ENCODE measurements around the gene PCGF2. TPM values are rescaled to one million over a fixed set of nuclear protein-coding genes. Genes with fewer than 3 reads are reported as not detected.
A peak's percentile ranks its signal among the peaks of the same experiment; 100 is the strongest.

The PCGF2 gene
- total and polyA plus RNA-seq, 9 of the 15 experiments (the other 6 are each of a cell fraction or from before 2014, with no cell fraction given), result 1.3 to 33.4 (median 7.0) TPM

DNA sequence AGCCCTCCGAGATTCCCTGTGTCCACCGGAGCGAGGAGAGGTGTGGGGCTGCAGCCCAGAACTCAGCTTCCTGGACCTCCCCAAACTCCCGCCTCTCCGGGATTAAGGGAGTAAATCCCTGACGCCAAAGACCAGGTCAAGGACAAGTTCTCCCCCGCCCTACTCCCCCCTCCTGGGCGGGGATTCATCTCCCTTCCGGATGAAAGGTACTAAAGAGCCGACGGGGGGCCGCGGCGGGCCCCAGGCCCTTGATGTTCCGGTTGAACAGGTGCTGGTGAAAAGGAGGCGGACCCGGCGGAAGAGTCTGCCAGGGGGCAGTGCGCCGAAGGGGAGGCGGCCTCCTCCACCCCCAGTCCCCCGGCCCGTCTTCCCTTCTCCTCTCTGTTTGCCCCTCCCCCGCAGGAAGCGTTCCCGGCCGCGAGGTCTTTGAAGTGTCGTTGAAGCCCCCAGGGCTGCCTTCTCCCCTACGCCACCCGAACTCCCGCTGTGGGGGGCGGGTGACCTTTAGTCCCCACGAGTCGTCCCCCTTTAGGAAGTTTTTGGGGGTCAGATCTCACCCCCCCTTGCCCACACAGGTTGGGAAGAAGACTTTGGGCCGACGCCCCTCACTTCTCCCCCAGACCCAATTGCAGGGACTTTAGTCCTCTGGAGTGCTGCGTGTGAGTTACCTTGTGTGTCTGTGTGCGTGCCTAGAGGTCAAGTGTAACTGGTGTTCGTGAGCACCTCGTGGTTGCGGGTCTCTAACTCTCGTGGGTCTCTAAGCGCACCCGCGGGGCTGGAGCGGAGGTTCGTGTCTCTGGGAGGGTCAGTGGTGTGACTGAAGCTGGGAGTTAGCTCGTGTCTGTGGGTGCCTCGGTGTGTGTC lies 44.2 kb downstream of the PCGF2 start (continued):
- peak; percentile 30 for TF ChIP-seq HNRNPLL (IDR thresholded peaks at IDR 0.05; ENCODE audit: low read depth, low read length, poor library complexity, severe bottlenecking)
- no peak for TF ChIP-seq ZNF561 (CRISPR knock-in tag; conservative IDR thresholded peaks at IDR 0.05)
- TF ChIP-seq PRMT5 (CRISPR knock-in tag; IDR thresholded peaks at IDR 0.05), result no peak
- peak; percentile 48 for TF ChIP-seq NEUROD1 (IDR thresholded peaks at IDR 0.05; ENCODE audit: borderline replicate concordance, low read depth, low read length, partially characterized antibody)
- TF ChIP-seq HDAC1 (IDR thresholded peaks at IDR 0.05), result peak; percentile 37 to 40; a peak in 2 of 4 replicates
- TF ChIP-seq SRSF3 (IDR thresholded peaks at IDR 0.05; ENCODE audit: insufficient read depth, low read length), result 0 out of 2 replicates have a peak, but pooled peaks have one; percentile 20
- TF ChIP-seq, protein P1, sequence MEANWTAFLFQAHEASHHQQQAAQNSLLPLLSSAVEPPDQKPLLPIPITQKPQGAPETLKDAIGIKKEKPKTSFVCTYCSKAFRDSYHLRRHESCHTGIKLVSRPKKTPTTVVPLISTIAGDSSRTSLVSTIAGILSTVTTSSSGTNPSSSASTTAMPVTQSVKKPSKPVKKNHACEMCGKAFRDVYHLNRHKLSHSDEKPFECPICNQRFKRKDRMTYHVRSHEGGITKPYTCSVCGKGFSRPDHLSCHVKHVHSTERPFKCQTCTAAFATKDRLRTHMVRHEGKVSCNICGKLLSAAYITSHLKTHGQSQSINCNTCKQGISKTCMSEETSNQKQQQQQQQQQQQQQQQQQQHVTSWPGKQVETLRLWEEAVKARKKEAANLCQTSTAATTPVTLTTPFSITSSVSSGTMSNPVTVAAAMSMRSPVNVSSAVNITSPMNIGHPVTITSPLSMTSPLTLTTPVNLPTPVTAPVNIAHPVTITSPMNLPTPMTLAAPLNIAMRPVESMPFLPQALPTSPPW (CRISPR knock-in tag; IDR thresholded peaks at IDR 0.05), result peak; percentile 98
- TF ChIP-seq DPF2 (IDR thresholded peaks at IDR 0.05), result no peak; the same call in 1 of the 2 replicates
- peak in 1 of 2 experiments; percentile 7; a peak in 2 of 4 replicates for TF ChIP-seq TBL1XR1 (IDR thresholded peaks at IDR 0.05; ENCODE audit: low read length in 2 of 2)
- no peak for TF ChIP-seq ZNF253 (CRISPR knock-in tag; conservative IDR thresholded peaks at IDR 0.05)
- TF ChIP-seq ZNF282 (CRISPR knock-in tag; IDR thresholded peaks at IDR 0.05), result no peak
- TF ChIP-seq, protein P2, sequence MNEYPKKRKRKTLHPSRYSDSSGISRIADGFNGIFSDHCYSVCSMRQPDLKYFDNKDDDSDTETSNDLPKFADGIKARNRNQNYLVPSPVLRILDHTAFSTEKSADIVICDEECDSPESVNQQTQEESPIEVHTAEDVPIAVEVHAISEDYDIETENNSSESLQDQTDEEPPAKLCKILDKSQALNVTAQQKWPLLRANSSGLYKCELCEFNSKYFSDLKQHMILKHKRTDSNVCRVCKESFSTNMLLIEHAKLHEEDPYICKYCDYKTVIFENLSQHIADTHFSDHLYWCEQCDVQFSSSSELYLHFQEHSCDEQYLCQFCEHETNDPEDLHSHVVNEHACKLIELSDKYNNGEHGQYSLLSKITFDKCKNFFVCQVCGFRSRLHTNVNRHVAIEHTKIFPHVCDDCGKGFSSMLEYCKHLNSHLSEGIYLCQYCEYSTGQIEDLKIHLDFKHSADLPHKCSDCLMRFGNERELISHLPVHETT (CRISPR knock-in tag; conservative IDR thresholded peaks at IDR 0.05 in 1 of 2, IDR thresholded peaks at IDR 0.05 in 1 of 2), result peak in 1 of 2 experiments; percentile 71; a peak in 1 of 4 replicates
- 0 out of 2 replicates have a peak, but pooled peaks have one; percentile 12 for TF ChIP-seq OTX1 (CRISPR knock-in tag; IDR thresholded peaks at IDR 0.05)
- TF ChIP-seq ATF1 (CRISPR knock-in tag; IDR thresholded peaks at IDR 0.05), result no peak
- peak; percentile 44 for TF ChIP-seq ATF1 (tag; IDR thresholded peaks at IDR 0.05)
- no peak for TF ChIP-seq DDX20 (tag; IDR thresholded peaks at IDR 0.05; ENCODE audit: low read depth)
- 0 out of 2 replicates have a peak, but pooled peaks have one; percentile 20 for TF ChIP-seq NR2C1 (IDR thresholded peaks at IDR 0.05)
- peak; percentile 81 for TF ChIP-seq NR2C1 (tag; IDR thresholded peaks at IDR 0.05)
- no peak for TF ChIP-seq LCOR (CRISPR knock-in tag; IDR thresholded peaks at IDR 0.05)
- TF ChIP-seq SMAD3 (CRISPR knock-in tag; conservative IDR thresholded peaks at IDR 0.05), result no peak
- no peak for TF ChIP-seq RBM14 (IDR thresholded peaks at IDR 0.05; ENCODE audit: borderline replicate concordance, insufficient read depth, low read depth, low read length)
- TF ChIP-seq ETV6 (IDR thresholded peaks at IDR 0.05; ENCODE audit: borderline replicate concordance in 1 of 2, low read depth in 2 of 2, low read length in 1 of 2), result peak in 1 of 2 experiments; percentile 40; a peak in 1 of 4 replicates
- 0 out of 2 replicates have a peak, but pooled peaks have one; percentile 56 for TF ChIP-seq ETV6 (CRISPR knock-in tag; IDR thresholded peaks at IDR 0.05; ENCODE audit: borderline replicate concordance)
- TF ChIP-seq SREBF2 (CRISPR knock-in tag; IDR thresholded peaks at IDR 0.05), result 0 out of 2 replicates have a peak, but pooled peaks have one; percentile 86
- no peak for TF ChIP-seq FOXA3 (CRISPR knock-in tag; conservative IDR thresholded peaks at IDR 0.05 in 1 of 2, IDR thresholded peaks at IDR 0.05 in 1 of 2)

Data from K562 (cell line).